OCI-LY7 (cell line): ENCODE data around the gene STYX. TPM values are rescaled to one million over a fixed set of nuclear protein-coding genes. Genes with fewer than 3 reads are reported as not detected.

Experiments used
- BruUV-seq: library from RNA; stranded (reverse); fragments of 400-500 nt; replicated peaks from 2 replicates; lab custom pipeline; 2021; lab: Mats Ljungman, UMichigan
- CTCF ChIA-PET: fragments of 300-600 bp; sonication (Branson Sonifier 250); formaldehyde crosslinking; loops from one replicate; lab custom pipeline; 2022; ENCODE audit warnings: antibody characterized with exemption; ENCODE audit not compliant: unreplicated experiment; lab: Charles Lee
- POLR2A ChIA-PET: fragments of 300-600 bp; sonication (Branson Sonifier 250); formaldehyde crosslinking; loops from one replicate; lab custom pipeline; 2022; ENCODE audit warnings: antibody characterized with exemption; lab: Charles Lee
- DNase-seq: peaks from one replicate; pipeline ENCODE4 v3.0.0-alpha.2; 2015; ENCODE audit warnings: low spot score
- H2AFZ ChIP-seq: fragments of 200-600 bp; sonication (generic), shearing (Covaris generic); 2 replicates; pipeline ENCODE4 v1.6.1; 2014; ENCODE audit warnings: mild to moderate bottlenecking, antibody characterized with exemption, low read length, moderate library complexity
- H3K27ac ChIP-seq: fragments of 200-600 bp; sonication (generic); 2 replicates; pipeline ENCODE4 v1.5.1; 2014; ENCODE audit warnings: mixed run types, low read depth, mild to moderate bottlenecking, moderate library complexity, low read length, inconsistent platforms; ENCODE audit not compliant: poor library complexity, severe bottlenecking
- H3K36me3 ChIP-seq: fragments of 200-600 bp; sonication (generic); 2 replicates; pipeline ENCODE4 v1.6.1; 2014; ENCODE audit warnings: mild to moderate bottlenecking, antibody characterized with exemption, low read length, moderate library complexity, mixed read lengths; ENCODE audit not compliant: insufficient read depth
- H3K4me1 ChIP-seq: fragments of 200-600 bp; sonication (generic); 2 replicates; pipeline ENCODE4 v1.5.1; 2014; ENCODE audit warnings: mild to moderate bottlenecking, low read length; ENCODE audit not compliant: insufficient read depth, poor library complexity, severe bottlenecking
- H3K4me2 ChIP-seq: fragments of 200-600 bp; sonication (generic); 2 replicates; pipeline ENCODE4 v1.6.1; 2014; ENCODE audit warnings: mild to moderate bottlenecking, low read length
- H3K4me3 ChIP-seq: fragments of 200-600 bp; sonication (generic); 2 replicates; pipeline ENCODE4 v1.5.1; 2014; ENCODE audit warnings: mild to moderate bottlenecking, low read depth, low read length; ENCODE audit not compliant: poor library complexity, severe bottlenecking
- H3K79me2 ChIP-seq: fragments of 200-600 bp; sonication (generic); 2 replicates; pipeline ENCODE4 v1.6.1; 2016; ENCODE audit warnings: low read depth, mild to moderate bottlenecking, low read length, moderate library complexity, mixed read lengths; ENCODE audit not compliant: insufficient read depth
- H3K9me2 ChIP-seq: fragments of 200-600 bp; sonication (generic); 2 replicates; pipeline ENCODE4 v1.6.1; 2016; ENCODE audit warnings: mild to moderate bottlenecking, low read length, mixed read lengths; ENCODE audit not compliant: insufficient read depth
- H3K9me3 ChIP-seq: fragments of 200-600 bp; sonication (generic); 2 replicates; pipeline ENCODE4 v1.6.1; 2014; ENCODE audit warnings: mild to moderate bottlenecking, mixed run types, low read length, mixed read lengths
- H4K20me1 ChIP-seq: fragments of 200-600 bp; sonication (generic); 2 replicates; pipeline ENCODE4 v1.6.1; 2014; ENCODE audit warnings: mild to moderate bottlenecking, antibody characterized with exemption, low read length, moderate library complexity, mixed read lengths; ENCODE audit not compliant: insufficient read depth
- CTCF ChIP-seq: fragments of 200-600 bp; sonication (generic); conservative IDR thresholded peaks from 2 replicates; pipeline ENCODE4 v1.5.1; 2014; ENCODE audit warnings: mild to moderate bottlenecking, antibody characterized with exemption, low read length, moderate library complexity, mixed read lengths
- EZH2phosphoT487 ChIP-seq: fragments of 200-600 bp; sonication (generic); IDR thresholded peaks from 2 replicates; pipeline ENCODE4 v1.6.1; 2018; ENCODE audit warnings: low read depth, borderline replicate concordance, mild to moderate bottlenecking, mixed run types, antibody characterized with exemption, low read length, moderate library complexity, mixed read lengths
- intact Hi-C: fragments of 100-400 bp; cut with micrococcal nuclease; formaldehyde crosslinking; loops from one replicate; pipeline ENCODE4 v1.10.0; 2022; ENCODE audit not compliant: unreplicated experiment
- total RNA-seq, 2 experiments: library from RNA; depleted of rRNA in 1 of 2; stranded (reverse); fragments of >200 nt in 1 of 2; shearing (Covaris generic) in 1 of 2; gene quantifications; 2 replicates each; pipeline ENCODE4 v1.2.3, GENCODE V29; 2014 to 2022

The STYX gene
- total RNA-seq, 2 experiments from 2014 or later, result 7.6 to 12.5 TPM

- peak; percentile 92 for DNase-seq
- H3K36me3 ChIP-seq, result peaks cover 40% of the 10 kb centered on the region
- no peaks in the 10 kb centered on the region for H3K9me2 ChIP-seq
- H3K4me3 ChIP-seq, result peak within 1 kb of the TSS; percentile 93
- H4K20me1 ChIP-seq, result peaks cover 16% of the 10 kb centered on the region; the same call in 1 of the 2 replicates
- H3K4me2 ChIP-seq, result peak within 1 kb of the TSS; percentile 86
- ChIA-PET CTCF (no interaction called here), POLR2A (interaction anchor here (0.6 to 2.5 kb wide), 7 partner anchors 10 to 1460 kb away, joined by 3 to 11 read pairs (median 5); partner anchors contain the start of gene ERO1A)
- no TSS peak for BruUV-seq
- H3K79me2 ChIP-seq, result peaks cover 39% of the 10 kb centered on the region
- peaks cover 21% of the 10 kb centered on the region for H3K4me1 ChIP-seq
- intact Hi-C loops, result loop anchor here (2.0 kb wide), 2 partner anchors 24 to 154 kb away; partner anchors contain the start of genes GPR137C, STYX and TXNDC16
- H3K27ac ChIP-seq, result peak within 1 kb of the TSS; percentile 60
- TF ChIP-seq CTCF (no peak), EZH2phosphoT487 (no peak)
- peak within 1 kb of the TSS; percentile 74 for H2AFZ ChIP-seq
- H3K9me3 ChIP-seq, result no peaks in the 10 kb centered on the region
These were observed 23.0 kb upstream of the STYX start, which contains the start of gene PSMC6 for GRCh38 chr14:52706724-52707706. Gene PSMC6 (plus strand): TSS chr14:52707200. CDS start chr14:52707220, 20 bp downstream.

GRCh38 chr14:52711666-52712065 lies 18.3 kb upstream of the STYX start:
- CTCF ChIA-PET, result interaction anchor here (1.3 kb wide), 1 partner anchor 79 kb away, joined by 3 read pairs; no protein-coding TSS in a partner anchor
- no peak overlapping the region for H3K27ac ChIP-seq
- peaks cover 14% of the 10 kb centered on the region for H3K4me1 ChIP-seq
- peaks cover 85% of the 10 kb centered on the region for H3K36me3 ChIP-seq
- H3K9me3 ChIP-seq, result no peaks in the 10 kb centered on the region
- H3K9me2 ChIP-seq, result no peaks in the 10 kb centered on the region
- no peak overlapping the region for H3K4me3 ChIP-seq
- H2AFZ ChIP-seq, result no peak overlapping the region
- peaks cover 16% of the 10 kb centered on the region; the same call in 1 of the 2 replicates for H4K20me1 ChIP-seq
- intact Hi-C loops, result no loop called here
- DNase-seq, result no peak
- H3K4me2 ChIP-seq, result no peak overlapping the region
- no TSS peak for BruUV-seq
- TF ChIP-seq EZH2phosphoT487, result no peak
- no peak for TF ChIP-seq CTCF
- POLR2A ChIA-PET, result interaction anchor here (0.8 to 1.6 kb wide), 6 partner anchors 12 to 32 kb away, joined by 3 to 6 read pairs (median 4); no protein-coding TSS in a partner anchor
- H3K79me2 ChIP-seq, result peaks cover 39% of the 10 kb centered on the region
